D721Med (cell line): ENCODE results near the gene DNAJB8.
A peak's percentile ranks its signal among the peaks of the same experiment; 100 is the strongest.

Experiments used
- DNase-seq: peaks from one replicate; pipeline ENCODE4 v3.0.0; 2011; ENCODE audit warnings: low spot score; ENCODE audit not compliant: insufficient read length
- FAIRE-seq: peaks from 2 replicates; lab custom pipeline; 2011; peaks lifted over from hg19 to GRCh38; lab: Jason Lieb, UNC
- CTCF ChIP-seq: IDR thresholded peaks from 2 replicates; pipeline ENCODE4 v1.5.1; 2012; ENCODE audit warnings: mild to moderate bottlenecking, control low read depth; ENCODE audit not compliant: insufficient read depth; ENCODE audit errors: missing control alignments

The DNAJB8 gene

GRCh38 chr3:128498901-128499530, 32.3 kb upstream of the DNAJB8 start:
- no peak for FAIRE-seq
- no peak for TF ChIP-seq CTCF

GRCh38 chr3:128498127-128498626, 31.5 kb upstream of the DNAJB8 start:
- FAIRE-seq (no peak), DNase-seq (no peak)
- TF ChIP-seq CTCF = no peak

More at GRCh38 chr3:128498901-128499530, 32.3 kb upstream of the DNAJB8 start:
- DNase-seq = no peak

GRCh38 chr3:128497305-128498126, 30.8 kb upstream of the DNAJB8 start:
- FAIRE-seq (no peak), DNase-seq (peak; percentile 77)
- TF ChIP-seq CTCF = peak; percentile 57

- no peak for TF ChIP-seq CTCF
- FAIRE-seq (no peak), DNase-seq (no peak)
These were observed 30.1 kb upstream of the DNAJB8 start for GRCh38 chr3:128496602-128497304.

- FAIRE-seq (no peak), DNase-seq (no peak)
- no peak for TF ChIP-seq CTCF
These were observed 29.4 kb upstream of the DNAJB8 start for GRCh38 chr3:128496019-128496601.

GRCh38 chr3:128495435-128495970, 28.8 kb upstream of the DNAJB8 start:
- DNase-seq (no peak), FAIRE-seq (no peak)
- no peak for TF ChIP-seq CTCF
